Measurements from ENCODE around the gene CLDN10. TPM values are rescaled to one million over a fixed set of nuclear protein-coding genes. Genes with fewer than 3 reads are reported as not detected.
A peak's percentile ranks its signal among the peaks of the same experiment; 100 is the strongest.

CLDN10 gene
- total and polyA plus RNA-seq, 11 donors = 0.12 to 0.52 (median 0.29) TPM; not detected in 7

DNA sequence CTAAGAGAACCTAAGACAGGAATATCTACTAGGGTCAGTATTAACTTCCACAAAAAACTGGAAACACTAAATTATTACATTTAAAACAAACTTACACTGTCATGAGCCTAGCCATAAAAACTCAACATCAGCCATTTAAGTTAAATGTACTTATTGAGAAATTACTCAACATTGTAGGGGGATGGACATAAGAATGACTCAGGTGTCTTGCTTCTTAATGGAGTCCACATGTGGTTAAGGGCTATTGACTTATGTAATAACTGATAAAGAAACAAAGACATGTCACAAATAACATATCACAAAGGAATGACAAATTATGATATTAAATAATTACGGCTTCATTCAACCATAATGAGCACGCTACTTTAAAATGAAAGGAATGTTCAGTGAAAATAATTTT, 36.2 kb downstream of the CLDN10 start:
- no peak for ATAC-seq
- H3K36me3 ChIP-seq = peaks cover 0 to 81% (median 9%) of the 10 kb centered on the region in 9 donors
- WGBS, 4 donors = 95 to 98% (median 98%) methylated on average over 2 of the region's 2 CpGs

DNA sequence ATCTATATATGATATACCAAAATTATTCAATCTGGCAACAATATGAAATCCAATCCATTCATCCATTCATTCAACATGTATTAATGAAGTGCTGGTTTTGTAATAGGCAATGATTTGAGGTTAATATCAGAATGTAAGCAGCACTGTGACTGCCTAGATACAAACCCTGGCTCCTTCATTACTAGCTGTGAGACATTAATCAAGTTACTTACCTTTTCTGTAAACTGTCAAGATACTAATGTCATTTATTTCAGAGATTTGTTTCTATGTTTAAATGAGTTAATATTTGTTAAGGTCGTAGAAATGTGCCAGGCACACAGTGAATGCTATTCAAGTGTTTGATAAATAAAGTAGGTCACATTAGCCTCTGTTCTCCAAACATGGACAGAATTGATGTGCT, 40.9 kb downstream of the CLDN10 start:
- no peaks in the 10 kb centered on the region for H3K4me1 ChIP-seq
- peaks cover 0 to 40% (median 2%) of the 10 kb centered on the region in 9 donors for H3K36me3 ChIP-seq
- H3K4me3 ChIP-seq = no peak overlapping the region
- no peak for DNase-seq
- no peak overlapping the region for H3K27ac ChIP-seq
- intact Hi-C loops (cut with DNase I) = no loop called here
- H3K9me3 ChIP-seq = no peaks in the 10 kb centered on the region
- ATAC-seq = no peak
- TF ChIP-seq, protein P1, sequence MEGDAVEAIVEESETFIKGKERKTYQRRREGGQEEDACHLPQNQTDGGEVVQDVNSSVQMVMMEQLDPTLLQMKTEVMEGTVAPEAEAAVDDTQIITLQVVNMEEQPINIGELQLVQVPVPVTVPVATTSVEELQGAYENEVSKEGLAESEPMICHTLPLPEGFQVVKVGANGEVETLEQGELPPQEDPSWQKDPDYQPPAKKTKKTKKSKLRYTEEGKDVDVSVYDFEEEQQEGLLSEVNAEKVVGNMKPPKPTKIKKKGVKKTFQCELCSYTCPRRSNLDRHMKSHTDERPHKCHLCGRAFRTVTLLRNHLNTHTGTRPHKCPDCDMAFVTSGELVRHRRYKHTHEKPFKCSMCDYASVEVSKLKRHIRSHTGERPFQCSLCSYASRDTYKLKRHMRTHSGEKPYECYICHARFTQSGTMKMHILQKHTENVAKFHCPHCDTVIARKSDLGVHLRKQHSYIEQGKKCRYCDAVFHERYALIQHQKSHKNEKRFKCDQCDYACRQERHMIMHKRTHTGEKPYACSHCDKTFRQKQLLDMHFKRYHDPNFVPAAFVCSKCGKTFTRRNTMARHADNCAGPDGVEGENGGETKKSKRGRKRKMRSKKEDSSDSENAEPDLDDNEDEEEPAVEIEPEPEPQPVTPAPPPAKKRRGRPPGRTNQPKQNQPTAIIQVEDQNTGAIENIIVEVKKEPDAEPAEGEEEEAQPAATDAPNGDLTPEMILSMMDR (IDR thresholded peaks at IDR 0.05) = no peak
- no peak for TF ChIP-seq POLR2A (IDR thresholded peaks at IDR 0.05)
- H3K27me3 ChIP-seq = no peaks in the 10 kb centered on the region
- WGBS, 4 donors = 41 to 54% (median 47%) methylated on average over 1 of the region's 1 CpG

More for the DNA sequence above, 36.2 kb downstream of the CLDN10 start:
- Histone ChIP-seq H3K4me1 (no peaks in the 10 kb centered on the region), H3K27me3 (no peaks in the 10 kb centered on the region), H3K27ac (no peak overlapping the region), H3K4me3 (no peak overlapping the region), H3K9me3 (no peaks in the 10 kb centered on the region)
- TF ChIP-seq POLR2A (IDR thresholded peaks at IDR 0.05) = no peak
- TF ChIP-seq, protein P1 (IDR thresholded peaks at IDR 0.05) = no peak
- DNase-seq = no peak
- intact Hi-C loops (cut with DNase I) = no loop called here

DNA sequence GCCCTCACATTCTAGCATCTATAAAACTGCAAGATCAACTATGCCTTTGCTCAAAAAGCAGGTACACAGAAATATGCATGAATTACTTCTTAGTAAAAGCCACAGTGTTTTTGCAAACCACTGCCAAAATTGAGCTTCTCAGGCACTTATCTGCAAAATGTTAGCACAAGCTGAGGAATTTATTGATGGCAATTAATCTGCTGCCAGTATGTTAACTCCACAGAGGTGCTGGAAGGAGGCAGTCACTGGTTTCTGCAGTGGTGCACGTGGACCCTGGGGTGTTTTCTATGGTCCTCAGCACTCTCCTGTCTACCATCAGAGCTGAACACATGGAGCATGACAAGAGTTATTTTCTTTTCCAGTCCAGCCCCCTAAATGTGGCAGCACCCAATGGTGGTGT, 44.2 kb downstream of the CLDN10 start:
- intact Hi-C loops (cut with DNase I) = no loop called here

DNA sequence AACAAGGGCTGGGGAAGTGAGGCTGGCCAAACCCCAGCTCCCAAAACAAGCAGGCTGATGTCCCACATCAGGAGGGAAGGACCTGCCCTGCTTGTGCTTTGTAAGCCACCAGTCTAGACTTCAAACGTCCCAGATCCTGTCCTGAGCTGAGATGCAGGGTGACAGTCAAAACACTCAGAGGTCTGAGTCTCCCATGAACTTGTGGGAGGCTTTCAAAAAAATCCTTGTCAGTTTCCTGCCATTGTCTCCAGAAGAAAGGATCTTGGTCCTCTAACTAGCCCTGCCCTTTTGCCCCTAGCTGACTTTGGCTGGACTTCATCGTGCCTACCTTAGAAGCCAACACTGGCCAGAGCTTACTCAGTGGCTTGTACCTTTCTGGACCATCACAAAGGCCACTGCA, 48.7 kb downstream of the CLDN10 start:
- Histone ChIP-seq H3K27ac (no peak overlapping the region), H3K9me3 (no peaks in the 10 kb centered on the region), H3K4me1 (peaks cover 0 to 5% (median 0%) of the 10 kb centered on the region in 12 donors), H3K27me3 (no peaks in the 10 kb centered on the region), H3K36me3 (peaks cover 0 to 42% (median 0%) of the 10 kb centered on the region in 9 donors), H3K4me3 (no peak overlapping the region)
- no peak for TF ChIP-seq POLR2A (IDR thresholded peaks at IDR 0.05)
- TF ChIP-seq, protein P1 (IDR thresholded peaks at IDR 0.05) = no peak
- ATAC-seq = peak in 2 of 4 donors; percentile 24 to 56
- intact Hi-C loops (cut with DNase I) = loop anchor here in 1 of 10 donors (10.0 kb wide), 1 partner anchor 106 kb away; no protein-coding TSS in a partner anchor
- DNase-seq = no peak
- 40 to 63% (median 56%) methylated on average over 1 to 2 of the region's 2 CpGs for WGBS, 4 donors

More for the DNA sequence above, 44.2 kb downstream of the CLDN10 start:
- 84 to 100% (median 92%) methylated on average over 1 of the region's 1 CpG for WGBS, 4 donors
- Histone ChIP-seq H3K27ac (no peak overlapping the region), H3K27me3 (no peaks in the 10 kb centered on the region), H3K9me3 (no peaks in the 10 kb centered on the region), H3K4me3 (no peak overlapping the region), H3K36me3 (peaks cover 0 to 32% (median 0%) of the 10 kb centered on the region in 9 donors), H3K4me1 (peaks cover 0 to 5% (median 0%) of the 10 kb centered on the region in 12 donors)
- ATAC-seq (no peak), DNase-seq (no peak)
- TF ChIP-seq POLR2A (IDR thresholded peaks at IDR 0.05) = no peak
- TF ChIP-seq, protein P1 (IDR thresholded peaks at IDR 0.05) = no peak
